HG02610 (cell line): ENCODE results near the gene SIRPA.

ENCODE experiments used
- ATAC-seq: cut with Tn5 transposase; IDR thresholded peaks from one replicate; pipeline ENCODE4 v1.9.1; 2021; ENCODE audit warnings: mild to moderate bottlenecking, moderate library complexity; ENCODE audit not compliant: unreplicated experiment

The SIRPA gene

GRCh38 chr20:1928782-1929181 lies 33.6 kb downstream of the SIRPA start:
- ATAC-seq: no peak

GRCh38 chr20:1929460-1929859 lies 34.3 kb downstream of the SIRPA start:
- ATAC-seq: no peak

GRCh38 chr20:1930165-1930564 lies 35.0 kb downstream of the SIRPA start:
- no peak for ATAC-seq

- no peak for ATAC-seq
These were observed 36.6 kb downstream of the SIRPA start for GRCh38 chr20:1931830-1932229.

- no peak for ATAC-seq
These were observed 37.8 kb downstream of the SIRPA start for GRCh38 chr20:1932971-1933370.

GRCh38 chr20:1933465-1933870 lies 38.3 kb downstream of the SIRPA start:
- ATAC-seq: no peak

- ATAC-seq: no peak
These were observed 38.9 kb downstream of the SIRPA start for GRCh38 chr20:1934156-1934555.

GRCh38 chr20:1934721-1935573 lies 39.7 kb downstream of the SIRPA start:
- no peak for ATAC-seq

- ATAC-seq: no peak
These were observed 40.6 kb downstream of the SIRPA start for GRCh38 chr20:1935696-1936366.

GRCh38 chr20:1937316-1937976 lies 42.2 kb downstream of the SIRPA start:
- no peak for ATAC-seq

- ATAC-seq: no peak
These were observed 43.5 kb downstream of the SIRPA start for GRCh38 chr20:1938464-1939269.

GRCh38 chr20:1939270-1939595 lies 44.0 kb downstream of the SIRPA start:
- ATAC-seq: no peak

GRCh38 chr20:1940581-1940980 lies 45.4 kb downstream of the SIRPA start:
- no peak for ATAC-seq

- ATAC-seq: no peak
These were observed 46.0 kb downstream of the SIRPA start for GRCh38 chr20:1941226-1941625.

- ATAC-seq: no peak
These were observed 46.9 kb downstream of the SIRPA start for GRCh38 chr20:1942061-1942460.

- no peak for ATAC-seq
These were observed 47.5 kb downstream of the SIRPA start for GRCh38 chr20:1942486-1943274.

- no peak for ATAC-seq
These were observed 48.2 kb downstream of the SIRPA start for GRCh38 chr20:1943275-1944002.

- no peak for ATAC-seq
These were observed 49.3 kb downstream of the SIRPA start for GRCh38 chr20:1944345-1945091.

- no peak for ATAC-seq
These were observed 50.0 kb downstream of the SIRPA start for GRCh38 chr20:1945134-1945618.
